ENCODE data around the gene PLXNB3. TPM values are rescaled to one million over a fixed set of nuclear protein-coding genes. Genes with fewer than 3 reads are reported as not detected.

The PLXNB3 gene
- total RNA-seq, 1 donor from 2014 or later, result not detected

DNA sequence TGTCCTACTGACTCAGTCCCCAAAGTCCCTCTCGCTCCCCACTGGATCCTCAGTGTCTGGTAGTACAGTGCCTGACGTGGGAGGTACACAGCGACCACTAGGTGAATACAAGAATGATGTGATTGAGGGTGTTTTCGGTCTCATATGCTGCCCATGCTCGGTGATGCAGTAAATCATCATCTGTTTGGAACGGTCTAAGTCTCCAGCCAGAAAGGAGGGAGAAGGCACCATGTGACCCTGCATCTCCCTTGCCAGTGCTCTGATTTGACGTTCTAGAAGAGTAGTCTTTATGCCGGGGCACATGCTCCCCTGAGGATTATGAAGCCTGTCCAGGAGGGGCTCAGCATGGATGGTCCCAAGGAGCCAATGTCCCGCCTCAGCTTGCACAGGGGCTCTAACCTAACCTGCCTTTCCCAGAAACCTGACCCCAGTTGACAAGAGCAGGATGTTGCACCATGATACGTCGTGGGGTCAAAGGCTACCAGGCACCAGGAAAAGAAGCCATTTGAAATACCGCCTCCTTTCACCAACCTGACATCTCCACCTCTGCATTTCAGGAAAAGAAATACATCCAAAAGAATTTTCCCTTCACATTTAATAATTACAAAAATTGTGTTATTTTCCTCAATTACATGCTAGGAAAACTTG is 13.8 kb upstream of the PLXNB3 start:
- Mint-ChIP-seq H3K4me1 (peaks cover 15% of the 10 kb centered on the region), H3K36me3 (ENCODE audit: low read depth) (no peaks in the 10 kb centered on the region), H3K4me3 (no peak overlapping the region), H3K27ac (no peak overlapping the region), H3K27me3 (no peaks in the 10 kb centered on the region), H3K9me3 (no peaks in the 10 kb centered on the region)
- DNase-seq (no peak), ATAC-seq (ENCODE audit: low read depth) (no peak)
- TF ChIP-seq, protein P1, sequence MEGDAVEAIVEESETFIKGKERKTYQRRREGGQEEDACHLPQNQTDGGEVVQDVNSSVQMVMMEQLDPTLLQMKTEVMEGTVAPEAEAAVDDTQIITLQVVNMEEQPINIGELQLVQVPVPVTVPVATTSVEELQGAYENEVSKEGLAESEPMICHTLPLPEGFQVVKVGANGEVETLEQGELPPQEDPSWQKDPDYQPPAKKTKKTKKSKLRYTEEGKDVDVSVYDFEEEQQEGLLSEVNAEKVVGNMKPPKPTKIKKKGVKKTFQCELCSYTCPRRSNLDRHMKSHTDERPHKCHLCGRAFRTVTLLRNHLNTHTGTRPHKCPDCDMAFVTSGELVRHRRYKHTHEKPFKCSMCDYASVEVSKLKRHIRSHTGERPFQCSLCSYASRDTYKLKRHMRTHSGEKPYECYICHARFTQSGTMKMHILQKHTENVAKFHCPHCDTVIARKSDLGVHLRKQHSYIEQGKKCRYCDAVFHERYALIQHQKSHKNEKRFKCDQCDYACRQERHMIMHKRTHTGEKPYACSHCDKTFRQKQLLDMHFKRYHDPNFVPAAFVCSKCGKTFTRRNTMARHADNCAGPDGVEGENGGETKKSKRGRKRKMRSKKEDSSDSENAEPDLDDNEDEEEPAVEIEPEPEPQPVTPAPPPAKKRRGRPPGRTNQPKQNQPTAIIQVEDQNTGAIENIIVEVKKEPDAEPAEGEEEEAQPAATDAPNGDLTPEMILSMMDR (IDR thresholded peaks at IDR 0.05), result no peak
- ChIA-PET POLR2A (no interaction called here), CTCF (no interaction called here)
- intact Hi-C loops (cut with micrococcal nuclease), result no loop called here

DNA sequence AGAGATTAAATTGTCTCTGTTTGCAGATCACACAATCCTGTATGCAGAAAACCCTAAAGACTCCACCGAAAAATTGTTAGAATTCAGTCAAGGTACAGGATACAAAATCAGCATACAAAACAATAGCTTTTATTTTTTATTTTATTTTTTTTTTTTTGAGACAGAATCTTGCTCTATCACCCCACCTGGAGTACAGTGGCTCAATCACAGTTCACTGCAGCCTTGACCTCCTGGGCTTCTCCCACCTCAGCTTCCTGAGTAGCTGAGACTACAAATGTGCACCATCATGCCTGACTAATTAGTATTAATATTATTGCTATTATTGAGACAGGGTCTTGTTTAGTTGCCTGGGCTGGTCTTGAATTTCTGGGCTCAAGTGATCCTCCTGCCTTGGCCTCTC is 8.9 kb upstream of the PLXNB3 start:
- no peak overlapping the region for H3K27ac Mint-ChIP-seq
- ChIA-PET POLR2A (interaction anchor here (0.6 to 0.7 kb wide), 3 partner anchors 39 to 285 kb away, joined by 3 to 6 read pairs (median 5); partner anchors contain the start of genes IDH3G and SSR4), CTCF (interaction anchor here (1.3 kb wide), 1 partner anchor 12 kb away, joined by 3 read pairs; no protein-coding TSS in a partner anchor)
- H3K36me3 Mint-ChIP-seq (ENCODE audit: low read depth), result no peaks in the 10 kb centered on the region
- no peaks in the 10 kb centered on the region for H3K27me3 Mint-ChIP-seq
- TF ChIP-seq, protein P1 (IDR thresholded peaks at IDR 0.05), result no peak
- H3K4me3 Mint-ChIP-seq, result no peak overlapping the region
- intact Hi-C loops (cut with micrococcal nuclease), result no loop called here
- ATAC-seq (ENCODE audit: low read depth), result no peak
- H3K9me3 Mint-ChIP-seq, result no peaks in the 10 kb centered on the region
- peaks cover 19% of the 10 kb centered on the region for H3K4me1 Mint-ChIP-seq
- no peak for DNase-seq

DNA sequence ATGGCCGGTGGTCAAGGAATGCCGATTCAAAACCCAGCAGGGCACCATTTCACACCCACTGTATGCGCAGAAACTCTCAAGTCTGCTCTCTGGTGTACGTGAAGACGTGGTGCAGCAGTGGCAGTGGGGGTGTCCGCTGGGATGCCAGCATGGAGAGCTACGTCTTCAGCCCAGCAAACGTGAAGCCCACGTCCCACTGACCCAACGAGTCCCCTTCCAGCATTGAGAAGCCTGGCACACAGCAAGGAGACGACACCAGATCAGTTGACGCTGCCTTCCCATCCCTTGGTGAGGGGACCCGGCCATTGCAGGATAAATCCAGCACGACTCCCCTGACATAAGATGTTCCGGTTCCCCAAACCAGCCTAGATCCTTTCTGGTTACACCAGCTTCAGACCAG is 2.2 kb upstream of the PLXNB3 start:
- CTCF ChIA-PET, result no interaction called here

DNA sequence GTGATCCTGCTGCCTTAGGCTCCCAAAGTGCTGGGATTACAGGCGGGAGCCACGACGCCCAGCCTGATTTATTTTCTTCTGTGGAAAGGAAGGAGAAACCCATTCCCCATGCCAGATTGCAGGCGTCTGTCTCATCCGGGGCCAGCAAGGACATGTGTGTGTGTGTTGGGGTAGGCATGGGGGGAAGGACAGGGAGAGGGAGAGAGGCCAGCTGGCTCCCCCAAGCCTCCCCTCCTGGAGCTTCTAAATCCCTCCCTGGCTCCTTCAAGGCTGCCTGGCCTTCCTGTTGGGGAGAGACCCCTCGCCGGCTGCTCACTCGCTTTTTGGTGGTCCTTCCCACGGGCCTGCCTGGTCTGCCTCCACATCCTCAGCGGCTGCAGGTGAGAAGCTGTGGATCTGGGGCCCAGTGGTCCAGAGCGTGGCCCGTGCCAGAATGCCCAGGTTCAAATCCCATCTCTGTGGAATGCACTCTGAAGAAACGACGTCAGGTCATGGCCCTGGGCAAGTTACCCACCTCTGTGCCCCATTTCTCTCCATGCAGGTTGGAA is 1.3 kb upstream of the PLXNB3 start:
- Mint-ChIP-seq H3K36me3 (ENCODE audit: low read depth) (no peaks in the 10 kb centered on the region), H3K27ac (no peak overlapping the region), H3K4me3 (no peak overlapping the region), H3K4me1 (peaks cover 21% of the 10 kb centered on the region), H3K27me3 (no peaks in the 10 kb centered on the region), H3K9me3 (no peaks in the 10 kb centered on the region)
- DNase-seq (no peak), ATAC-seq (ENCODE audit: low read depth) (no peak)
- TF ChIP-seq, protein P1 (IDR thresholded peaks at IDR 0.05), result no peak
- CTCF ChIA-PET, result interaction anchor here (2.9 kb wide), 1 partner anchor 185 kb away, joined by 20 read pairs; no protein-coding TSS in a partner anchor
- intact Hi-C loops (cut with micrococcal nuclease), result loop anchor here (5.0 to 10.0 kb wide), 3 partner anchors 35 to 818 kb away; partner anchors contain the start of gene SLC6A8
- POLR2A ChIA-PET, result interaction anchor here (0.8 kb wide), 1 partner anchor 184 kb away, joined by 3 read pairs; no protein-coding TSS in a partner anchor

More for the DNA sequence above, 2.2 kb upstream of the PLXNB3 start:
- Mint-ChIP-seq H3K27me3 (no peaks in the 10 kb centered on the region), H3K4me1 (peaks cover 24% of the 10 kb centered on the region), H3K9me3 (no peaks in the 10 kb centered on the region), H3K4me3 (no peak overlapping the region), H3K27ac (no peak overlapping the region), H3K36me3 (ENCODE audit: low read depth) (no peaks in the 10 kb centered on the region)
- TF ChIP-seq, protein P1 (IDR thresholded peaks at IDR 0.05), result no peak
- intact Hi-C loops (cut with micrococcal nuclease), result loop anchor here (5.0 to 10.0 kb wide), 3 partner anchors 35 to 817 kb away; partner anchors contain the start of gene SLC6A8
- ATAC-seq (ENCODE audit: low read depth) (no peak), DNase-seq (peak; percentile 4)
- POLR2A ChIA-PET, result no interaction called here

DNA sequence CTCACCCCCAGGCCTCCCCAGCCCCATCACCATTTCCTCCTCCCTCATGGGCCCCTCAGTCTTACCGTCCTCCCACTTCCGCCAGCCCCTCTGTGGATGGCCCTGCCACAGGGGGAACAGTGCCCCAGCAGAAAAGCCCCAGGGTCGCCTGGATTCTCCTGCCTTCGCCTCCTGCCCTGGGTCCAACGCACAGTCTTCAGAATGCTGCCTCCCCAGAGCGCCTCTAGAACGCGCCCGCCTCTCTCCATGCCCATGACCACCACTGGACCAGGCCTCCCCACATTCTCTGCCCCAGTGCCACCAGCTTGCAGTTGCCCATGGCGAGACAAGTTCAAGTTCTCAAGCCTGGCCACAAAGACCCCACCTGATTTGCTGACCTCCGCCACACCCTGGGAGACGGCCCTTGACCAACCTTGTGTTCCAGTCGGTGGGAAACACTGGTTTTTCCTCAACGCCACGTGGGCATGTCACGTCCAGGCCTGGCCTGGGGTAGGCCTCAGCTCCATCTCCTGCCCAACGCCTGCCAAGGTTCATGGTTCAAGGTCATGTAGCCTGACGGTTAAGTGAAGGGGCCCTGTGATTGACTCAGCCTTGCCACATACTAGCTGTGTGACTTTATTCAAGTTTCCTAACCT is 634 bp upstream of the PLXNB3 start:
- CTCF ChIA-PET, result interaction anchor here (2.9 kb wide), 1 partner anchor 184 kb away, joined by 20 read pairs; no protein-coding TSS in a partner anchor
- Mint-ChIP-seq H3K4me3 (no peak overlapping the region), H3K36me3 (ENCODE audit: low read depth) (no peaks in the 10 kb centered on the region), H3K4me1 (peaks cover 17% of the 10 kb centered on the region), H3K9me3 (no peaks in the 10 kb centered on the region), H3K27ac (no peak overlapping the region), H3K27me3 (no peaks in the 10 kb centered on the region)
- POLR2A ChIA-PET, result interaction anchor here (0.8 kb wide), 1 partner anchor 184 kb away, joined by 3 read pairs; no protein-coding TSS in a partner anchor
- intact Hi-C loops (cut with micrococcal nuclease), result loop anchor here (5.0 to 10.0 kb wide), 3 partner anchors 36 to 819 kb away; partner anchors contain the start of gene SLC6A8
- TF ChIP-seq, protein P1 (IDR thresholded peaks at IDR 0.05), result no peak
- ATAC-seq (ENCODE audit: low read depth) (no peak), DNase-seq (no peak)
